Left ventricle myocardium inferior (tissue), 1 donor: ENCODE measurements around the gene SNU13. TPM values are rescaled to one million over a fixed set of nuclear protein-coding genes. Genes with fewer than 3 reads are reported as not detected.

Experiments
- DNase-seq: peaks from one replicate; pipeline ENCODE4 v3.0.0-alpha.2; 2020
- H3K27ac ChIP-seq: fragments of 200-600 bp; replicated peaks from 2 replicates; pipeline ENCODE4 v1.8.0; 2021
- H3K27me3 ChIP-seq: fragments of 200-600 bp; 2 replicates; pipeline ENCODE4 v1.8.0; 2021; ENCODE audit warnings: low read depth
- H3K36me3 ChIP-seq: fragments of 200-600 bp; 2 replicates; pipeline ENCODE4 v1.8.0; 2021
- H3K4me1 ChIP-seq: fragments of 200-600 bp; 2 replicates; pipeline ENCODE4 v1.8.0; 2021
- H3K4me3 ChIP-seq: fragments of 200-600 bp; 2 replicates; pipeline ENCODE4 v1.8.0; 2021; ENCODE audit warnings: mild to moderate bottlenecking, moderate library complexity
- H3K9me3 ChIP-seq: fragments of 200-600 bp; replicated peaks from 2 replicates; pipeline ENCODE4 v1.8.0; 2021
- CTCF ChIP-seq: fragments of 200-600 bp; IDR thresholded peaks from 2 replicates; pipeline ENCODE4 v1.8.0; 2021; ENCODE audit warnings: antibody characterized with exemption, mild to moderate bottlenecking, borderline replicate concordance
- intact Hi-C: fragments of 100-400 bp; cut with micrococcal nuclease; formaldehyde crosslinking; loops from one replicate; pipeline ENCODE4 v1.11.0; 2022
- total RNA-seq: library from RNA; stranded (reverse); fragmentation: NEBNext Ultra II Directional; extraction: Animal tissue kit (Norgen Biotek cat#: 25700); gene quantifications from one replicate; pipeline ENCODE4 v1.2.1, GENCODE V29; 2021
- donor health status: DM: no; HTN: yes; CAD: no; lungs with severe emphysema.

The SNU13 gene
- total RNA-seq, 1 donor from 2014 or later = 197 TPM

GRCh38 chr22:41722496-41722895 lies 33.8 kb upstream of the SNU13 start:
- Histone ChIP-seq H3K4me1 (no peaks in the 10 kb centered on the region), H3K9me3 (no peaks in the 10 kb centered on the region), H3K27me3 (no peaks in the 10 kb centered on the region), H3K27ac (no peak overlapping the region), H3K4me3 (no peak overlapping the region), H3K36me3 (no peaks in the 10 kb centered on the region)
- intact Hi-C loops = no loop called here
- DNase-seq = no peak
- TF ChIP-seq CTCF = no peak

- intact Hi-C loops = loop anchor here (10.0 kb wide), 1 partner anchor 62 kb away; no protein-coding TSS in a partner anchor
- DNase-seq = no peak
These were observed 24.3 kb upstream of the SNU13 start for GRCh38 chr22:41713004-41713403.

GRCh38 chr22:41709341-41709740 lies 20.7 kb upstream of the SNU13 start:
- intact Hi-C loops = no loop called here

More at GRCh38 chr22:41713004-41713403, 24.3 kb upstream of the SNU13 start:
- Histone ChIP-seq H3K36me3 (no peaks in the 10 kb centered on the region), H3K27me3 (no peaks in the 10 kb centered on the region), H3K9me3 (no peaks in the 10 kb centered on the region), H3K4me1 (no peaks in the 10 kb centered on the region), H3K27ac (no peak overlapping the region), H3K4me3 (no peak overlapping the region)
- TF ChIP-seq CTCF = no peak

GRCh38 chr22:41702763-41703162 lies 14.1 kb upstream of the SNU13 start:
- Histone ChIP-seq H3K27ac (no peak overlapping the region), H3K4me1 (peaks cover 10% of the 10 kb centered on the region), H3K4me3 (no peak overlapping the region), H3K27me3 (no peaks in the 10 kb centered on the region), H3K9me3 (no peaks in the 10 kb centered on the region), H3K36me3 (no peaks in the 10 kb centered on the region)
- DNase-seq = no peak
- intact Hi-C loops = no loop called here
- TF ChIP-seq CTCF = no peak

More at GRCh38 chr22:41709341-41709740, 20.7 kb upstream of the SNU13 start:
- Histone ChIP-seq H3K4me1 (no peaks in the 10 kb centered on the region), H3K36me3 (no peaks in the 10 kb centered on the region), H3K27me3 (no peaks in the 10 kb centered on the region), H3K27ac (no peak overlapping the region), H3K9me3 (no peaks in the 10 kb centered on the region), H3K4me3 (no peak overlapping the region)
- no peak for TF ChIP-seq CTCF
- no peak for DNase-seq

- no peaks in the 10 kb centered on the region for H3K27me3 ChIP-seq
- no peak for DNase-seq
- intact Hi-C loops = no loop called here
These were observed 11.4 kb upstream of the SNU13 start for GRCh38 chr22:41700108-41700364.

More at GRCh38 chr22:41700108-41700364, 11.4 kb upstream of the SNU13 start:
- Histone ChIP-seq H3K4me1 (peaks cover 23% of the 10 kb centered on the region), H3K36me3 (no peaks in the 10 kb centered on the region), H3K27ac (no peak overlapping the region), H3K9me3 (no peaks in the 10 kb centered on the region), H3K4me3 (no peak overlapping the region)
- no peak for TF ChIP-seq CTCF
